Mesenchymal stem cell (in vitro differentiated cells and primary cell): ENCODE results near the gene FHOD3.

Experiments
- DNase-seq: peaks from one replicate; pipeline ENCODE4 v3.0.0-alpha.2; 2013
- H2AFZ ChIP-seq: one replicate; pipeline ENCODE4 v1.6.1; 2013; ENCODE audit warnings: low read depth, mild to moderate bottlenecking, control low read depth, inconsistent platforms, low read length, moderate library complexity
- H2AK5ac ChIP-seq: 2 replicates; pipeline ENCODE4 v1.6.1; 2013; ENCODE audit warnings: low read length, moderate library complexity, mild to moderate bottlenecking, inconsistent platforms; ENCODE audit not compliant: severe bottlenecking
- H2BK120ac ChIP-seq: one replicate; pipeline ENCODE4 v1.6.1; 2013; ENCODE audit warnings: low read depth, mild to moderate bottlenecking, inconsistent platforms, low read length, moderate library complexity
- H2BK12ac ChIP-seq, 2 experiments: one replicate each; pipeline ENCODE4 v1.6.1; 2013; ENCODE audit warnings: inconsistent platforms in 2 of 2, low read length in 2 of 2, mild to moderate bottlenecking in 2 of 2, moderate library complexity in 2 of 2, control low read depth in 1 of 2
- H2BK15ac ChIP-seq: one replicate; pipeline ENCODE4 v1.6.1; 2013; ENCODE audit warnings: mild to moderate bottlenecking, low read depth, inconsistent platforms; ENCODE audit not compliant: poor library complexity, severe bottlenecking
- H2BK5ac ChIP-seq: 2 replicates; pipeline ENCODE4 v1.6.1; 2013; ENCODE audit warnings: low read depth, mild to moderate bottlenecking, low read length, control low read depth, inconsistent platforms; ENCODE audit not compliant: poor library complexity, severe bottlenecking
- H3K14ac ChIP-seq, 2 experiments: one replicate each; pipeline ENCODE4 v1.6.1; 2013; ENCODE audit warnings: inconsistent platforms in 2 of 2, low read length in 2 of 2, control low read depth in 1 of 2, mild to moderate bottlenecking in 1 of 2, moderate library complexity in 1 of 2
- H3K18ac ChIP-seq, 2 experiments: one replicate each; pipeline ENCODE4 v1.6.1; 2013; ENCODE audit warnings: inconsistent platforms in 2 of 2, low read length in 2 of 2, control low read depth in 1 of 2, low read depth in 1 of 2, mild to moderate bottlenecking in 1 of 2
- H3K23ac ChIP-seq, 2 experiments: one replicate each; pipeline ENCODE4 v1.6.1; 2013; ENCODE audit warnings: inconsistent platforms in 2 of 2, low read length in 2 of 2, mild to moderate bottlenecking in 2 of 2, moderate library complexity in 2 of 2, control low read depth in 1 of 2
- H3K27ac ChIP-seq: 2 replicates; pipeline ENCODE4 v1.5.1; 2013; ENCODE audit warnings: mild to moderate bottlenecking, moderate library complexity, low read length, control low read depth, inconsistent platforms; ENCODE audit not compliant: poor library complexity, severe bottlenecking
- H3K27me3 ChIP-seq, 2 experiments: 2 replicates each; pipeline versions ENCODE4 v1.6.1 to v1.7.0; 2013; ENCODE audit warnings: low read length in 2 of 2, mild to moderate bottlenecking in 2 of 2, moderate library complexity in 2 of 2, control low read depth in 1 of 2, inconsistent platforms in 1 of 2; ENCODE audit not compliant: control insufficient read depth in 1 of 2, insufficient read depth in 1 of 2
- H3K36me3 ChIP-seq, 2 experiments: 2 replicates each; pipeline versions ENCODE4 v1.6.1 to v1.7.0; 2013; ENCODE audit warnings: low read length in 2 of 2, control low read depth in 1 of 2, inconsistent platforms in 1 of 2, low read depth in 1 of 2, mild to moderate bottlenecking in 1 of 2; ENCODE audit not compliant: insufficient read depth in 2 of 2, control insufficient read depth in 1 of 2
- H3K4ac ChIP-seq, 2 experiments: one replicate each; pipeline ENCODE4 v1.6.1; 2013; ENCODE audit warnings: inconsistent platforms in 2 of 2, low read length in 2 of 2, mild to moderate bottlenecking in 2 of 2, moderate library complexity in 2 of 2, control low read depth in 1 of 2, low read depth in 1 of 2
- H3K4me1 ChIP-seq: 2 replicates; pipeline ENCODE4 v1.6.1; 2013; ENCODE audit warnings: low read depth, low read length, control low read depth; ENCODE audit not compliant: control insufficient read depth, insufficient read depth
- H3K4me2 ChIP-seq: 2 replicates; pipeline ENCODE4 v1.6.1; 2013; ENCODE audit warnings: low read length, mild to moderate bottlenecking, inconsistent platforms; ENCODE audit not compliant: poor library complexity, severe bottlenecking
- H3K4me3 ChIP-seq, 2 experiments: 2 replicates each; pipeline versions ENCODE4 v1.5.1 to v1.7.0; 2013; ENCODE audit warnings: low read length in 2 of 2, mild to moderate bottlenecking in 2 of 2, control low read depth in 1 of 2, low read depth in 1 of 2; ENCODE audit not compliant: insufficient read depth in 1 of 2
- H3K79me1 ChIP-seq: replicated peaks from 2 replicates; pipeline ENCODE4 v1.6.1; 2013; ENCODE audit warnings: mild to moderate bottlenecking, control low read depth, low read length, inconsistent platforms; ENCODE audit not compliant: poor library complexity, severe bottlenecking
- H3K9ac ChIP-seq: 2 replicates; pipeline ENCODE4 v1.7.0; 2013; ENCODE audit warnings: mild to moderate bottlenecking, low read length, moderate library complexity
- H3K9me3 ChIP-seq: 2 replicates; pipeline ENCODE4 v1.7.0; 2013; ENCODE audit warnings: mild to moderate bottlenecking, low read length; ENCODE audit not compliant: control insufficient read depth
- H4K8ac ChIP-seq: one replicate; pipeline ENCODE4 v1.6.1; 2013; ENCODE audit warnings: inconsistent platforms, mild to moderate bottlenecking, low read length, moderate library complexity
- H4K91ac ChIP-seq: one replicate; pipeline ENCODE4 v1.6.1; 2013; ENCODE audit warnings: mild to moderate bottlenecking, low read length, inconsistent platforms
- WGBS: methylation state at CpG from one replicate; pipeline ENCODE4 v1.1.7; 2013; ENCODE audit warnings: mixed read lengths; 5-methylcytosine and 5-hydroxymethylcytosine counted together

Gene FHOD3

GRCh38 chr18:36374262-36374661 is 76.7 kb downstream of the FHOD3 start:
- no peak overlapping the region for H3K18ac ChIP-seq
- no peak overlapping the region for H2BK5ac ChIP-seq
- no peak overlapping the region for H4K8ac ChIP-seq
- H4K91ac ChIP-seq = no peak overlapping the region
- DNase-seq = no peak
- no peaks in the 10 kb centered on the region for H3K27me3 ChIP-seq
- no peak overlapping the region for H3K4me3 ChIP-seq
- no peak overlapping the region for H2BK12ac ChIP-seq
- H3K4me1 ChIP-seq = peaks cover 16% of the 10 kb centered on the region
- H2AFZ ChIP-seq = no peak overlapping the region
- H3K14ac ChIP-seq = no peak overlapping the region
- no peak overlapping the region for H3K23ac ChIP-seq
- no peak overlapping the region for H2AK5ac ChIP-seq
- no peaks in the 10 kb centered on the region for H3K9me3 ChIP-seq
- no peak overlapping the region for H3K4me2 ChIP-seq
- H3K4ac ChIP-seq = no peak overlapping the region
- 79% methylated on average over 2 of the region's 3 CpGs for WGBS
- H2BK15ac ChIP-seq = no peak overlapping the region
- peaks cover 32% of the 10 kb centered on the region for H3K79me1 ChIP-seq
- H3K27ac ChIP-seq = no peak overlapping the region
- H3K36me3 ChIP-seq = peaks cover 0 to 7% of the 10 kb centered on the region in 2 experiments
- H2BK120ac ChIP-seq = no peak overlapping the region
- no peak overlapping the region for H3K9ac ChIP-seq

- DNase-seq = no peak
- Histone ChIP-seq H4K91ac (no peak overlapping the region), H2BK120ac (no peak overlapping the region), H2AFZ (no peak overlapping the region), H3K9me3 (no peaks in the 10 kb centered on the region), H3K27me3 (no peaks in the 10 kb centered on the region), H3K4me1 (peaks cover 16% of the 10 kb centered on the region), H2BK15ac (no peak overlapping the region), H4K8ac (no peak overlapping the region), H3K4me3 (no peak overlapping the region), H3K36me3 (peaks cover 0 to 7% of the 10 kb centered on the region in 2 experiments), H3K4ac (no peak overlapping the region), H2BK5ac (no peak overlapping the region), H3K23ac (no peak overlapping the region), H3K9ac (no peak overlapping the region), H3K79me1 (peaks cover 27% of the 10 kb centered on the region), H2AK5ac (no peak overlapping the region), H3K14ac (no peak overlapping the region), H3K18ac (no peak overlapping the region), H2BK12ac (no peak overlapping the region), H3K4me2 (no peak overlapping the region), H3K27ac (no peak overlapping the region)
- 93% methylated on average over 3 of the region's 5 CpGs for WGBS
These were observed 77.6 kb downstream of the FHOD3 start for GRCh38 chr18:36375118-36375517.

- H3K4me1 ChIP-seq = peaks cover 21% of the 10 kb centered on the region
- no peak overlapping the region for H3K27ac ChIP-seq
- H4K91ac ChIP-seq = no peak overlapping the region
- WGBS = 76% methylated on average over 1 of the region's 1 CpG
- H3K4me2 ChIP-seq = no peak overlapping the region
- H3K4ac ChIP-seq = no peak overlapping the region
- H2AK5ac ChIP-seq = no peak overlapping the region
- peaks cover 28% of the 10 kb centered on the region for H3K79me1 ChIP-seq
- DNase-seq = no peak
- no peak overlapping the region for H3K23ac ChIP-seq
- H3K9me3 ChIP-seq = no peaks in the 10 kb centered on the region
- no peak overlapping the region for H3K14ac ChIP-seq
- no peak overlapping the region for H2BK120ac ChIP-seq
- H2BK5ac ChIP-seq = no peak overlapping the region
- peaks cover 0 to 9% of the 10 kb centered on the region in 2 experiments for H3K36me3 ChIP-seq
- no peak overlapping the region for H3K18ac ChIP-seq
- no peak overlapping the region for H2BK12ac ChIP-seq
- no peak overlapping the region for H2BK15ac ChIP-seq
- no peak overlapping the region for H3K4me3 ChIP-seq
- H2AFZ ChIP-seq = no peak overlapping the region
- H3K9ac ChIP-seq = no peak overlapping the region
- no peaks in the 10 kb centered on the region for H3K27me3 ChIP-seq
- no peak overlapping the region for H4K8ac ChIP-seq
These were observed 78.8 kb downstream of the FHOD3 start for GRCh38 chr18:36376361-36376760.

DNA sequence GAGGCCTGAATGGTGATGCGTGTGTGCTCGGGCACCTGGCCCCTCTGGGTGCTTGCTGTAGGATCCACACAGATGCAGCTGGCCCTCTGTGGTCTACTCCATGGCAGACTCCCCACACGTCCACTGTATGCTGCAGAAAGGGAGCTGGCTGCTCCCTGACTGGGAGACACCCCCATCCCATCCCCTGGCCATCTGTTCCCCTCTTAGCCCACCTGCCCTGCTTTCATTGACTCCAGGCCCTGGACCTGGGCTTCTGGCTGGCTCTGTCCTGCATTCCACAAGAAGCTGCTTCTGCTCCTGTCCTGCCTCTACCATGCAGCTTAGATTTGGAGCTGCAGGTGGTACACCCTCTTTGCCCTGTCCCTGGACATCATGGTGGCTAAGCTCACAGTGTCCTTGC is 80.1 kb downstream of the FHOD3 start:
- no peak overlapping the region for H2BK15ac ChIP-seq
- DNase-seq = no peak
- no peak overlapping the region for H4K8ac ChIP-seq
- H2AK5ac ChIP-seq = no peak overlapping the region
- no peak overlapping the region for H2AFZ ChIP-seq
- H3K9me3 ChIP-seq = no peaks in the 10 kb centered on the region
- no peak overlapping the region for H3K9ac ChIP-seq
- no peak overlapping the region for H2BK12ac ChIP-seq
- no peak overlapping the region for H2BK5ac ChIP-seq
- H3K23ac ChIP-seq = no peak overlapping the region
- H3K27me3 ChIP-seq = no peaks in the 10 kb centered on the region
- H2BK120ac ChIP-seq = no peak overlapping the region
- H3K79me1 ChIP-seq = peaks cover 34% of the 10 kb centered on the region
- no peak overlapping the region for H3K4me2 ChIP-seq
- no peak overlapping the region for H3K18ac ChIP-seq
- no peak overlapping the region for H3K14ac ChIP-seq
- peaks cover 17% of the 10 kb centered on the region for H3K4me1 ChIP-seq
- H3K4ac ChIP-seq = no peak overlapping the region
- peaks cover 0 to 13% of the 10 kb centered on the region in 2 experiments for H3K36me3 ChIP-seq
- H3K27ac ChIP-seq = no peak overlapping the region
- WGBS = 68% methylated on average over 3 of the region's 3 CpGs
- no peak overlapping the region for H3K4me3 ChIP-seq
- no peak overlapping the region for H4K91ac ChIP-seq
